Large intestine (tissue), 3 donors: ENCODE measurements around the gene PITPNB. TPM values are rescaled to one million over a fixed set of nuclear protein-coding genes. Genes with fewer than 3 reads are reported as not detected.
A peak's percentile ranks its signal among the peaks of the same experiment; 100 is the strongest.

Experiments used
- DNase-seq, 2 donors: peaks; one replicate each; pipeline versions ENCODE4 v3.0.0 to v3.0.0-alpha.2; 2013
- H3K27ac ChIP-seq: one replicate; pipeline ENCODE4 v1.5.1; 2013; ENCODE audit warnings: low read length
- H3K27me3 ChIP-seq: 2 replicates; pipeline ENCODE4 v1.6.1; 2013; ENCODE audit warnings: low read length; ENCODE audit not compliant: control insufficient read depth, insufficient read depth
- H3K36me3 ChIP-seq: 2 replicates; pipeline ENCODE4 v1.6.1; 2013; ENCODE audit warnings: low read length; ENCODE audit not compliant: control insufficient read depth, insufficient read depth
- H3K4me1 ChIP-seq: one replicate; pipeline ENCODE4 v1.6.1; 2013; ENCODE audit warnings: low read length; ENCODE audit not compliant: control insufficient read depth, insufficient read depth
- H3K4me3 ChIP-seq: one replicate; pipeline ENCODE4 v1.5.1; 2013; ENCODE audit warnings: low read length
- H3K9me3 ChIP-seq: one replicate; pipeline ENCODE4 v1.6.1; 2013; ENCODE audit warnings: mild to moderate bottlenecking, low read depth, low read length, moderate library complexity; ENCODE audit not compliant: control insufficient read depth
- WGBS: methylation state at CpG from one replicate; pipeline ENCODE4 v1.1.5; 2013; ENCODE audit warnings: low lambda C conversion rate; ENCODE audit not compliant: insufficient coverage; 5-methylcytosine and 5-hydroxymethylcytosine counted together
- polyA plus RNA-seq: library from polyadenylated mRNA; unstranded; fragments of 120-200 nt; gene quantifications from one replicate; pipeline ENCODE4 v1.2.1, GENCODE V29; 2013

Gene PITPNB
- polyA plus RNA-seq, 1 donor = 53.4 TPM

DNA sequence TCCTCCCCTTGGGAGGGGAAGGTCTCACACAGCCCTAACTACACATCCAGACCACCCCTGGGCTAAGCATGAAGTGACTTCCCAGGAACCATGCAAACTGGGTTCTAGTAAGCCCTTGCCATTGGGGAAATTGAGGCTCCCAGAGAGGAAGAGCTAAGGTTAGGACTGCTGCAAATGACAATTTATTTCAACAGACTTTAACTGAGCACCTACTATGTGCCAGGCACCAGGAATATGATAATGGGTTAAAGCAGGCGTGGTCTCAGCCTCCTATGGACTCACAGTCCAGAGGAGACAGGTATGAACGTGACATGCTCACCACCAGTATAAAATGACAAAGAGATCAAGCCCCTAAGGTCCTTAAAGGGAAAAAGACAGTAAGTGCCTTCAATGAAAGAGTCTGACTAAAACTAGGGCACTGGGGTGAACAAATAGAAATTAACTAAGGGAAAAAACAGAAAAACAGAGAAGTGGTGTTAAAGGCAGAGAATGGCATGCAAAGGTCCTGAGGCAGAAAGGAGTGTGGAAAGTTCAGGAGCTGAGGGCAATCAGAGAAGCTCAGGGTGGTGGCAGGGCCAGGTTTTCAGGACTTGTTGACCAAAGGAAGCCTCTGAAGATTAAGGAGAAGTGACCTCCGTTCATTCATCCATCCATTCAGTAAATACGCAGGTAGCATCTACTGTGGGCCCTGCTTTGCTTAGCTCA, 103.1 kb downstream of the PITPNB start:
- Histone ChIP-seq H3K27me3 (no peaks in the 10 kb centered on the region), H3K27ac (no peak overlapping the region), H3K4me3 (no peak overlapping the region), H3K9me3 (no peaks in the 10 kb centered on the region), H3K36me3 (no peaks in the 10 kb centered on the region), H3K4me1 (peaks cover under 1% of the 10 kb centered on the region)
- no peak for DNase-seq
- WGBS = no CpG with 5 or more reads among the region's 4 CpGs

DNA sequence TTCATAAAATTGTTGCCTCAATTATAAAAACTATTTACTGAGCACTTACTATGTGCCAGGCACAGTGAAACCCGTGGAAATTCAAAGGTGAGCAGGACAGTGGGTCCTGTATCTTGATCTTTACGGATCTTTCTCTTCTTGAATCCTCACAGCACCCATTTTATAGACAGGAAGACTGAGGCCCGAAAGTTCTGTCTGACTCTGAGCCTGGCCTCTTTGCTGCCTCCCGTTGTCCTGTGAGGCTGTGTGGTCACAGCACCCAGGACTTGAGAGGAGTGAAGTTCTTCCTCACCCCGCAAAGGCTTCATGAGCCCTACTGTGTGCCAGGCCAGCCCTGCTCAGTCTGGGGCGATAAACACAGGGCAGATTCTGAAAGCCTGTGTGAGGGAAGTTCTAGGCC, 104.1 kb downstream of the PITPNB start:
- Histone ChIP-seq H3K9me3 (no peaks in the 10 kb centered on the region), H3K27me3 (peaks cover 3% of the 10 kb centered on the region), H3K4me3 (no peak overlapping the region), H3K36me3 (no peaks in the 10 kb centered on the region), H3K4me1 (peaks cover 7% of the 10 kb centered on the region), H3K27ac (no peak overlapping the region)
- no peak for DNase-seq
- 100% methylated on average over 1 of the region's 6 CpGs for WGBS

DNA sequence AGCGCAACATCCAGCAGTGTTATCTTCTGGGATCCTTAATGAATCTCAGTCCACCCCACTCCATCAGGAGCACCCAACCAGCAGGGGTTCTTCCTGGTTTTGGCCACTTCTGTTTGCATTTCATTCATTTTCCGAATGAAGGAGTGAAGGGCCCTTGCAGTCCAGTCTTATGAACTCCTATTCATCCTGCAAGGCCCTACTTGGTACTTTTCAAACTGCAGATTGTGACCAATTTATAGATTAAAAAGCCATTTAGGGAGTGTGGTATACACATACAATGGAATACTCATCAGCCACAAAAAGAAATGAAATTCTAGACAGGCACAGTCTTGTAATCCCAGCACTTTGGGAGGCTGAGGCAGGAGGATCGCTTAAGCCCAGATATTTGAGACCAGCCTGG, 107.3 kb downstream of the PITPNB start:
- H3K36me3 ChIP-seq = no peaks in the 10 kb centered on the region
- H3K4me1 ChIP-seq = peaks cover 7% of the 10 kb centered on the region
- no peak overlapping the region for H3K27ac ChIP-seq
- H3K9me3 ChIP-seq = no peaks in the 10 kb centered on the region
- H3K27me3 ChIP-seq = peaks cover 4% of the 10 kb centered on the region
- DNase-seq = no peak
- WGBS = 83% methylated on average over 1 of the region's 3 CpGs
- H3K4me3 ChIP-seq = no peak overlapping the region

DNA sequence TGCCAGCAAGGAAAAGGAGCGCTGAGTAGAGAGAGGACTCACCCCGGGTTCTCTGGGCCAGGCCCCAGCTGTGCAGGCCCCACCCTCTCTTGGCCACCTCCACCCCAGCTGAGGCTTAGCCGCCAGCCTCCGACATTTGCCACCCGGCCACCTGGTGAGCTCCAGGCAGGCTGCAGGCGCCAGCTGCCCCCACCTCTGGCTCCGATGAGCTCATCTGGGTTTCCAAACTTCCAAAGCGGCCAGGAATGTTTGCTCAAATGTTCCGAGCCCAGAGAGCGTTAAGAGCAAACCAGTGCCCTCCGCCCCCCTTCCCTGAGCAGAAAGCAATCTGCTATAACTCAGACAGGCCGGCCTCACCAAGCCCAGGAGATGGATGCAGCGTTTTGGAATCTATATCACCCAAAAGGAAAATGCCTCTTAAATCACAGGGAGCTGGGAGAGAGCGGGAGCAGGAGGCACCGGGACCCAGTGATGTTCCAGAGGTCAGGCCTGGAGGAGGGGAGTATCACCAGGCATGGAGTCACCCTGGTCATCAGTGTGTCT, 108.4 kb downstream of the PITPNB start:
- H3K36me3 ChIP-seq = no peaks in the 10 kb centered on the region
- DNase-seq = peak in 1 of 2 donors; percentile 38
- WGBS = no CpG with 5 or more reads among the region's 15 CpGs
- H3K4me3 ChIP-seq = no peak overlapping the region
- peaks cover 7% of the 10 kb centered on the region for H3K4me1 ChIP-seq
- no peaks in the 10 kb centered on the region for H3K9me3 ChIP-seq
- H3K27me3 ChIP-seq = peaks cover 4% of the 10 kb centered on the region
- no peak overlapping the region for H3K27ac ChIP-seq

DNA sequence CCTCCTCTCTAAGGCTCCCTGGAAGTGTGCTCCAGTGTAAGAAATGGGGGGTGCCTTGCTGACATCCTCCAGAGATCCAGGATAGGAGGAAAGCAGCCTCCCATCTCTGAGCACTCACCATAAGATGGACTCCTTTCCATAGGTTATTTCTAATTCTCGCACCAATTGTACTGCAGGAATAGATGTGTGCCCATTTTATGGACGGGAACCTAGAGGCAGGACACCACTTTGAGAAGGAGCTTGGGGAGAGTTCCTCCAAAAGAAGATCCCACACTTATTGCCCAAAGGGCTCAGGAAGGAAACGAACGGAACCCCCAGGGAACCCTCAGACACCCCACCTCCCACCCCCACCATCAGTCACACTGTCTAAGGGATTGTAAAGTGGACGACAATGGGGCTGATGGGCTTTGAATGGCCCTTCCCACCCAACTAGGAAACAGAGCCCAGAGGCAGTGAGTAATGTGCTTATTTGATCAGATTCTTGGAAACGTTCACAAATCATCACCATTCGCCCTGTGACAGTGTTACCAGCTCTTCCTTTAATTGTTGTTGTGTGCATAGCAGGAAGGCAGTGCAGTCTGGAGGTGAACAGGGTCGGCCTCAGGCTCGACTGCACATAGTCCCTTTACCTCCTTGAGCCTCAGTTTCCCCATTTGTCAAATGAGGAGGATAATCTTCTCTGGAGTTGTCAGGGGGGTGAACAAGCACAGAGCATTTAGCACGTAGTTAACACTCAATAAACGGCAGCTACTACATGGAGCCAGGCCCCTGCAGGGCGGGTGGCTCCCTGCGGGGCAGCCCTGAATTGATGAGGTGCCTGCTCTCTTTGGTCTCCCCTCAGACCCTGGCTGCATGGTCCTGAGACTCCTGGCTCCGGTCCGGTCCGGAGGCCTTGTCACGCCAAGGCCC, 109.1 kb downstream of the PITPNB start:
- H3K4me3 ChIP-seq = no peak overlapping the region
- no peaks in the 10 kb centered on the region for H3K36me3 ChIP-seq
- DNase-seq = no peak
- peaks cover 8% of the 10 kb centered on the region for H3K4me1 ChIP-seq
- H3K27me3 ChIP-seq = peaks cover 4% of the 10 kb centered on the region
- no peak overlapping the region for H3K27ac ChIP-seq
- 17% methylated on average over 1 of the region's 17 CpGs for WGBS
- H3K9me3 ChIP-seq = no peaks in the 10 kb centered on the region

DNA sequence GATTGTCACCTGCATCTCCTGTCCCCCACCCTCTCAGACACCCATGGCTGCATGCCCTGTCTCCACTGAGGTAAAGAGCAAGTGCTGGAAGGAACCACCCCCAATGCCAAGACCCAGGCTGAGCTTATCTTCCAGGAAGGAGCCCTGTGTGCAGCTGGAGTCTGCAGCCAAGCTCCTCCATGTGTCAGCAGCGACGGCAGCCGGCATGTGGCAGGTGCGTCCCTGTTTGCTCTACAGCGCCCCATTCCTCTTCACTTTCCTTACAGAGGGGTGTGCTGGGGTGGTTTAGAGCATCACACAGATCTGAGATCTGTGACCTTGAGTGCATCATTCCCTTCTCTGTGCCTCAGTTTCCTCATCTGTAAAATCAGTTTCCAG, 109.8 kb downstream of the PITPNB start:
- Histone ChIP-seq H3K36me3 (no peaks in the 10 kb centered on the region), H3K27me3 (peaks cover 4% of the 10 kb centered on the region), H3K4me3 (no peak overlapping the region), H3K9me3 (peaks cover 4% of the 10 kb centered on the region), H3K4me1 (peaks cover 14% of the 10 kb centered on the region), H3K27ac (no peak overlapping the region)
- DNase-seq = peak in 1 of 2 donors; percentile 56
- WGBS = no CpG with 5 or more reads among the region's 5 CpGs

DNA sequence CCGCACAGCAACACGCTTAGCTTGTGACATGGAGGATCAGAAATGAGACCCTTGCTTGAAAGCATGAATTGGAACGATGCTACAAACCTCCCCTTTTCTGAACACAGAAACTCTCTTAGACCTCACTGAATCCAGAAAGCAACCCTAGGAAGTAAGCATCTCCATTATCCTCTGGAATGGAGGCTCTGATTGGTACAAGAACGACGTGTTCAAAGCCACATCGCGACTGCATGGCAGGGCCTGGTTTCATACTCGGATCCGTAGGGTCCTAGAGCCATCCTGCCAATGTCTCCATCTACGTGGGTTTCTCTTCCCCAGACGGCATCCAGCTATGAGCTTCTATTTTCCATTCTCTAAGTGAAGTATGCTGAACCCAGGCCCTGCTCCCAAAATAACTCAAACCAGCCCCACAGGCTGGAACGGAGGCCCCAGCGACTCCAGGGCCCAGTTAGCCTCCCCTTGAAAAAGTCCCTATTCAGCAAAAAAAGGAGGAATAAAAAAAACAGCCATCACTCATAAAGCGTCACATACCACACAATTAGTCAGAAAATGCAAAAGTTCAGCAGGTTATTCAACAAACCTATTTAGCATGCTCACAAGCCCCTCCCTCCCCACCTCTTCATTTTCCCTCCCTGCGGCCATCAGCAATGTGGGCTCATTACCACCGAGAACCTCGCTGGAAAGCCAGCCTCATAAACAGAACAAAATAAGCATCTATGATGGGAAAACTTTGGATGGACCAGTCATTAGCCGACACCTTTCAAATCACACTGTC, 110.4 kb downstream of the PITPNB start:
- Histone ChIP-seq H3K9me3 (peaks cover 4% of the 10 kb centered on the region), H3K27me3 (peaks cover 4% of the 10 kb centered on the region), H3K4me1 (peaks cover 20% of the 10 kb centered on the region), H3K36me3 (no peaks in the 10 kb centered on the region), H3K27ac (no peak overlapping the region), H3K4me3 (no peak overlapping the region)
- DNase-seq = no peak
- no CpG with 5 or more reads among the region's 18 CpGs for WGBS

DNA sequence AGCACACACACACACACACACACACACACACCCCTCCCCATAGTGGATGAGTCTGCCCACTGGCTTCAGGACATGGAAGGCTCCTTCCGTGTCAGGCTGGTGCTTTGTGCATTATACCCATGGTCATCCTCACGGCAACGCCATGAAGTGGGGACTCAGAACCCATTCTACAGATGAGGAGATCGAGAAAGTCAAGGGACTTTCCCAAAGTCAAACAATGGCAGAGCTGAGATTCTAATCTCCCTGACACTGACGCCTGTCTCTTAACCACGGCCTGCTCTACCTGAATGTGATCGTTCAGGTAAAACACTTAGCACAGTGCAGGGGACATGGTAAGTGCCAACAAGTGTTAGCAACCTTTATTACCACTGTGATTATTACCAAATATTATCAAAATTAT, 113.2 kb downstream of the PITPNB start:
- H3K9me3 ChIP-seq = peaks cover 4% of the 10 kb centered on the region
- no peak overlapping the region for H3K4me3 ChIP-seq
- H3K27ac ChIP-seq = no peak overlapping the region
- DNase-seq = no peak
- H3K4me1 ChIP-seq = peaks cover 32% of the 10 kb centered on the region
- WGBS = no CpG with 5 or more reads among the region's 7 CpGs
- no peaks in the 10 kb centered on the region for H3K36me3 ChIP-seq
- peaks cover 11% of the 10 kb centered on the region for H3K27me3 ChIP-seq

DNA sequence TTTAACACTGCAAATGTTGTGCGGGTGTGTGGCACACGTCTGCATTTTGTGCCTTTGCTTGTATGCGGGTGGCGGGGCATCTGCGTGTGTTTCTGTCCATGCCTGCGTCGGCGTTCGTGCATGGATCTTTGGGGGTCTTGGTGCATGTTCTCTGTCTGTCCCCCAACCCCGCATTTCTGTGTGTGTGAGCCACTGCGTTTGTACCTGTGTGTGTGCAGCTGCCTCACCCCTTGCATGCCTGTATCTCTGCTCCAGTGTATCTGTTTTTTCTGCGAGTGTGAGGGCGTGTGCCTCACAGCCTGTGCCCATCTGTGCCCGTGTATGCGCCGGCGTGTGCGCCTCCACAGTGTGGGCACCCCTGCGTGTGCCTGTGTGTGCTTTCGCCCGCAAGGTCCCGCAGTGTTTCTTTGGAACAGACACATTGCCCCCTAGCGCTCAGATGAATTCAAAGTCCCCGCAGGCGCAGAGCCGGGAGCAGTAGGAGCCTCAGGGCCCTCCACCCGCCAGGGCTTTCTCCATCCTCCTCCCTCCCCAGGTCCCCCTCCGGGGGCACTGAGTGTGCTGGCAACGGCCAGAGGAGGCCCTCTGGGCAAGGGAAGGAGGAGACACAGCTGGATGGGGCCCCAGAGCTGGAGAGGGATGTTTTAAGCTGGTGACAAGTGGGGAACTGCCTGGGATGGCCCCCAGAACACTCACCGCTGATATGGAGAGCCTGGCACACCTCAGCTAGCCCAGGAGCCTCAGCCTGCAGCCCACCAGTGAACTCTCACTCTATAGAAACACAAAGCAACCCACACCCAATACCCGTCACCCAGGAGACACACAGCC, 114.4 kb downstream of the PITPNB start:
- H3K36me3 ChIP-seq = no peaks in the 10 kb centered on the region
- H3K27ac ChIP-seq = peak overlapping the region; percentile 68
- H3K27me3 ChIP-seq = peaks cover 20% of the 10 kb centered on the region
- H3K9me3 ChIP-seq = peaks cover 12% of the 10 kb centered on the region
- no peak overlapping the region for H3K4me3 ChIP-seq
- peaks cover 35% of the 10 kb centered on the region for H3K4me1 ChIP-seq
- DNase-seq = peak; percentile 68 to 83
- no CpG with 5 or more reads among the region's 31 CpGs for WGBS
